NCI-H345 treated with DMSO at 0.1 percent for 48 hours (cell line): ENCODE measurements around the gene E2F7.

ENCODE experiments used
- DNase-seq: peaks from one replicate; lab custom pipeline; 2025; ENCODE audit not compliant: unreplicated experiment; lab: John Stamatoyannopoulos, UW

E2F7 gene

GRCh38 chr12:77016606-77017005 lies 48.8 kb downstream of the E2F7 start:
- DNase-seq = no peak

- DNase-seq = no peak
These were observed 52.3 kb downstream of the E2F7 start for GRCh38 chr12:77013091-77013490.

GRCh38 chr12:77010691-77011548 lies 54.4 kb downstream of the E2F7 start:
- peak; percentile 78 for DNase-seq

- DNase-seq = no peak
These were observed 57.9 kb downstream of the E2F7 start for GRCh38 chr12:77007476-77007875.

GRCh38 chr12:77005611-77006098 lies 59.7 kb downstream of the E2F7 start:
- DNase-seq = no peak

GRCh38 chr12:77003914-77004313 lies 61.5 kb downstream of the E2F7 start:
- DNase-seq = no peak

GRCh38 chr12:77003246-77003645 lies 62.1 kb downstream of the E2F7 start:
- no peak for DNase-seq

GRCh38 chr12:77002382-77002781 lies 63.0 kb downstream of the E2F7 start:
- no peak for DNase-seq

GRCh38 chr12:77001276-77001675 lies 64.1 kb downstream of the E2F7 start:
- DNase-seq = no peak

- no peak for DNase-seq
These were observed 66.3 kb downstream of the E2F7 start for GRCh38 chr12:76998908-76999556.

- no peak for DNase-seq
These were observed 67.0 kb downstream of the E2F7 start for GRCh38 chr12:76998386-76998785.

GRCh38 chr12:76997011-76997780 lies 68.2 kb downstream of the E2F7 start:
- no peak for DNase-seq

- no peak for DNase-seq
These were observed 74.7 kb downstream of the E2F7 start for GRCh38 chr12:76990716-76991115.

GRCh38 chr12:76984566-76984965 lies 80.8 kb downstream of the E2F7 start:
- DNase-seq = no peak

- DNase-seq = no peak
These were observed 81.9 kb downstream of the E2F7 start for GRCh38 chr12:76983420-76983819.

GRCh38 chr12:76980196-76980595 lies 85.2 kb downstream of the E2F7 start:
- no peak for DNase-seq

- no peak for DNase-seq
These were observed 88.5 kb downstream of the E2F7 start for GRCh38 chr12:76976777-76977382.
